Occipital lobe (tissue), 2 donors: ENCODE measurements around the gene LCE2A. TPM values are rescaled to one million over a fixed set of nuclear protein-coding genes. Genes with fewer than 3 reads are reported as not detected.

Source experiments
- DNase-seq: peaks from one replicate; lab custom pipeline; 2025; lab: John Stamatoyannopoulos, UW
- total RNA-seq: library from RNA; depleted of rRNA; stranded (reverse); fragments of >200 nt; gene quantifications from one replicate; pipeline ENCODE4 v1.2.3, GENCODE V29; 2014

LCE2A gene
- total RNA-seq, 1 donor from 2014 or later, result not detected

- DNase-seq, result no peak
Measured at GRCh38 chr1:152743371-152744145, 45.4 kb downstream of the LCE2A start.

- DNase-seq, result no peak
Measured at GRCh38 chr1:152745289-152745704, 47.2 kb downstream of the LCE2A start.

- no peak for DNase-seq
Measured at GRCh38 chr1:152745765-152746444, 47.8 kb downstream of the LCE2A start.

GRCh38 chr1:152747831-152748230 lies 49.7 kb downstream of the LCE2A start:
- no peak for DNase-seq

Other genes with a start within 250 kb of the LCE2A start
- gene LCE5A, start 187.5 kb upstream of the LCE2A start, total RNA-seq, result not detected
- gene CRCT1, start 183.9 kb upstream of the LCE2A start, total RNA-seq, result not detected
- not detected for gene LCE3E, start 131.6 kb upstream of the LCE2A start, total RNA-seq
- gene LCE3D, start 117.8 kb upstream of the LCE2A start, total RNA-seq, result not detected
- not detected for gene LCE3C, start 98.1 kb upstream of the LCE2A start, total RNA-seq
- not detected for gene LCE3B, start 84.5 kb upstream of the LCE2A start, total RNA-seq
- gene LCE3A, start 75.2 kb upstream of the LCE2A start, total RNA-seq, result not detected
- not detected for gene LCE2D, start 35.0 kb upstream of the LCE2A start, total RNA-seq
- gene LCE2C, start 23.1 kb upstream of the LCE2A start, total RNA-seq, result not detected
- not detected for gene LCE2B, start 12.2 kb upstream of the LCE2A start, total RNA-seq
- gene LCE4A, start 9.8 kb downstream of the LCE2A start, total RNA-seq, result not detected
- not detected for gene KPRP, start 59.7 kb downstream of the LCE2A start, total RNA-seq
- gene LCE1F, start 76.8 kb downstream of the LCE2A start, total RNA-seq, result not detected
- gene LCE1E, start 87.9 kb downstream of the LCE2A start, total RNA-seq, result not detected
- not detected for gene LCE1D, start 98.4 kb downstream of the LCE2A start, total RNA-seq
- gene LCE1C, start 108.3 kb downstream of the LCE2A start, total RNA-seq, result not detected
- not detected for gene LCE1B, start 113.6 kb downstream of the LCE2A start, total RNA-seq
- not detected for gene LCE1A, start 129.1 kb downstream of the LCE2A start, total RNA-seq
- not detected for gene LCE6A, start 144.5 kb downstream of the LCE2A start, total RNA-seq
- not detected for gene LCE7A, start 161.7 kb downstream of the LCE2A start, total RNA-seq
- gene SMCP, start 180.0 kb downstream of the LCE2A start, total RNA-seq, result not detected
- not detected for gene IVL, start 210.2 kb downstream of the LCE2A start, total RNA-seq
- gene SPRR5, start 248.9 kb downstream of the LCE2A start, total RNA-seq, result not detected